ENCODE results near the gene GHR.

Gene GHR

DNA sequence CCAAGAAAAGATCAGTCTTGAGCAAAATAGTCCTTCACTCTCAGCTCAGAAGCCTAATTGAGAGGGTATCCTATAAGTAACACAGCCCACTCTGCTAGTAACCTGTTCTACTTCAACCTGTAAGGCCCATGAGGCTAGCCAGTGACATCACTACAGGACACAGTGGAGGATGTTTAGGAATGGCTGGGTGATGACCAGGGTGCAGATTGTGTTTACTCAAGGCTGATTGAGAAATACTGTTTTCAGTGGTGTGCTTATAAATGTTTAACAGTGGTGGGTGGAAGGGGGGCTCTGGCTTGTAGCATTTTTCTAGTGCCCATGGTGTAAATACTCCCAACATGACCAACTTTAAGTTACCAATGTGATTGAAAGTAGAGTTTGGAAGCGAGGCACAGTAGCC lies 173.6 kb downstream of the GHR start:
- in situ Hi-C loops (cut with HindIII; ENCODE audit: low sequenced_read_pairs), result no loop called here

DNA sequence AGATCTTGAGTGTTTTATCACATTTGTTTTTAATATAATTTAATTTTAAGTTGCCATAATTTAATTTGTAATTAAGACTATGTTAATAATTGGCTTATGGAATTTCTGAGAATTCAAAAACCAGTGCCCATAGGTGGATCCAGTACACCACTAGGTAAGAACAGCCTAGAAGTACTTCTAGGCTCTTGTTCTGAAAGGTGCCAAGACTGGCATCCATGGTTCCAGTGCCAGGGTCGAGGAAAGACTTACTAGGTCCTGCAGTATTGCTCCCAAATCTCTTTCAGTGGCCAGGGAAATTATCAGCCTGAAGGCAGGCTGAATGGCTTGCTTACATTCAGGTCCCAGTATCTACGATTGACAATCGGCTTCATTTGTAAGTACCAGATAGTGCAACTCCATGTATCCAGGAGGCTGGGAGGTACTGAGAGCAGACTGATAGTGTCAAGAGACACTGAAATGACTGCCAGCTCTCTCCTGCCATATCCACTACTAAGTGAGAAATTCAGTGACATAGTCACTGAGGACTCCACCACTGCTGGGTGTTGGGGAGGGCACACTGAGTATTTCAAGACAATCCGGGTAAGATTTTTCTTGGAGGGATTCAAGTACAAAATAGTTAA lies 174.2 kb downstream of the GHR start:
- in situ Hi-C loops (cut with HindIII; ENCODE audit: low sequenced_read_pairs), result no loop called here

DNA sequence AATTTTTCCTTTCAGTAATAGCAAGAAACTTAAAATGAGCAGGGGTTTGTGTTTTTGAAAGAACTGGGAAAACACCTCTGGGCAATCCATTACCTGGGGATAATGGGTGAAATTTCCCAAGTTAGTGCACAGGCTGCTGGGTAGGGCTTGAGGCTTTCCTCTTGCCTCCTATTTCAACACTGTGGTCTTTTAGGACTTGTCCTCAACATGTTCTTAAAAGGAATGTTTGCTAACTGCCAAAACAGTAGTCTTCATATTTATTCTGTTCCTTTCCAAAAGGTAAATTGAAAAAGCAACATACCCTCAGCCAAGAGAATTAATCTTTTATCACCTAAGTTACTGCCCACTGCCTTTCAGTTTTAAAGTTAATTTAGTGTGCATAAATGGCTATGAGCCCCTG lies 175.1 kb downstream of the GHR start:
- in situ Hi-C loops (cut with HindIII; ENCODE audit: low sequenced_read_pairs), result no loop called here

DNA sequence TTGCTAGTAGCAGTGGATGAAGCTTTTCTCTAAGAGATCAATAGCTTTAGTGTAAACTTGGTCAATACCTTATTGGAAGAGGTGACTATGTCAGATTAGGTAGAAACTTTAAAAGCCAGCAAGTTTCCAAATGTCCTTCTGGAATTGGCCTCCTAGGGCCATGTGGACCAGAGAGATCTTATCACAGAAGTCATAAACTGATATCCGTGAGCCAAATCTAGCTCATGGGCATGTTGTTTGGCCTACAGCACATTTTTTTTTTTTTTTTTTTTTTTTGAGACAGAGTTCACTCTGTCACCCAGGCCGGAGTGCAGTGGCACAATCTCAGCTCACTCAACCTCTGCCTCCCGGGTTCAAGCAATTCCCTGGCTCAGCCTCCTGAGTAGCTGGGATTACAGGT lies 175.9 kb downstream of the GHR start:
- in situ Hi-C loops (cut with HindIII; ENCODE audit: low sequenced_read_pairs), result no loop called here

DNA sequence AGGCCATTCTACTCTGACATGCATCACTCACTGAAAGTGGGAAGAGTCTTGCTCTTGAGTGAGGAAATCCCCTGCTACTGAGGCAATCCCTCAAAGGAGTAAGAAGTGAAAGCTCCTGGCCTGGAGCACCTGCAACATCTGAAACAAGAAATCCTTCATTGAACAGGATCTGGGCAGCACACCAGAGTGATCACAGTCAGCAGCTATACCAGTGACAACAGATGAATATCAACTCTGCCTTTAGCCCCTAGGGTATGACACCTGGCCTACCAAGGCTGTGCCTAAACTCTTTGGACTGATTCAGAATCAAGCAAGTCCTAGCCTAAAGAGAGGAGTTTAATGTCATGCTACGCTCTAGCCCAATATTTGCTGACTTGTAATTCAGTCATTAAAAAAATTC lies 177.2 kb downstream of the GHR start:
- in situ Hi-C loops (cut with HindIII; ENCODE audit: low sequenced_read_pairs), result no loop called here

DNA sequence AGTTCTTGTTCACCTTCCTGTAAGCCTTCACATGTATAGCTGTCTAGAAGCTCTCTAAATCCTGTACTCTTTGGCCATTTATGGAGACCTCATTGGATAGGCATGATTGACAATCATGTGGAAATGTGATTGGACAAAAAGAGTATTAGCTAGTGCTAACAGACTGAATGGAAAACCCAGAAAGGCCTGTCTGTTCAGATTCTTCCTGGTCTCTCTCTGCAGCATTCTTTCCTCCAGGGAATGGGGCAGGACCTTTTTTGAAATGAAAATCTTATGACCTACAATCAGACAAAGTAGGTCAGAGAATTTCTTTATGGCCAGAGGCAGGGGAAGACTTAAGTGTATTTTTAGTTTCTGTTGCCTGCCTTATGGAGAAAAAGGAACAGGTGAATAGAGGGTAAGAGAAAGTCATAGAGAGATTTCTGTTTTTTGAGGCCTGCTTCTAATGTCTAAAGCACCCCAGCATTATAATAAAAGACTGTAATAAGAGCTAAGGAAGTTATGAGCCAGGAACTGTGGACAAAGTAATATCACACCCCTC lies 181.0 kb downstream of the GHR start:
- in situ Hi-C loops (cut with HindIII; ENCODE audit: low sequenced_read_pairs), result no loop called here

DNA sequence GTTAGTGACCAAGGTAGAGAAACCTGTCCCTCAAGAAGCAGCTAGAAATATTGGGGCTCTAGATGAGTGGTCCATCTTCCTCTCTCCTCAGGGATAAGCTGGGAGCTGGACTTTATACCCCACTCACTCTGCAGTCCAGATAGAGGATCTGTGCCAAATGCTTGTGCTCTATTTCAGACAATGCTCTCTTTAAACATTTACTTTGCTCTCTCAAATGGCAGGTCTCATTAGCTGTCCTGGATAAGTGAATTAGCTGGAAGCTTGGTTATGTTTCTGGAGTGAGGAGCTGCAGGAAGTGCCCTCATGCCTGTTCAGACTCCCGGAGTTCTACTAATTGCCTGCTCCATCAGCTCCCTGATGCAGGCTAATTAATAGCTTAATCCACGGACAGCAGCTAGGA lies 182.3 kb downstream of the GHR start:
- in situ Hi-C loops (cut with HindIII; ENCODE audit: low sequenced_read_pairs), result no loop called here

DNA sequence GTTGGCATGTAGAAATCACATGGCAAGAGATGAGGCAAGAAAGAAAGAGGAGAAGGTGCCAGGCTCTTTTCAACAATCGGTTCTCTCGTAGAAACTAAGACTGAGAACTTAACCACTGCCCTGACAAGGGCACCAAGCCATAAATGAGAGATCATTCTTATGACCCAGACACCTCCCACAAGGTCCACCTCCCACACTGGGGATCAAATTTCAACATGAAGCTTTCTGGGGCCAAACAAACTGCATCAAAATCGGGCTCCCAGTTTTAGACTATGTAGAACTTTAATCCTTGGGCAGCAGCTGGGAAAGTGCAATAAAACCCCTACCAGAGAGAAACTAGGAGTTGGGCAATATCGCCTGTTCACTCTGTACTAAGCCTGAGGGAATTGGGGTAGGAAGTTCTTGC lies 183.2 kb downstream of the GHR start:
- in situ Hi-C loops (cut with HindIII; ENCODE audit: low sequenced_read_pairs), result no loop called here

DNA sequence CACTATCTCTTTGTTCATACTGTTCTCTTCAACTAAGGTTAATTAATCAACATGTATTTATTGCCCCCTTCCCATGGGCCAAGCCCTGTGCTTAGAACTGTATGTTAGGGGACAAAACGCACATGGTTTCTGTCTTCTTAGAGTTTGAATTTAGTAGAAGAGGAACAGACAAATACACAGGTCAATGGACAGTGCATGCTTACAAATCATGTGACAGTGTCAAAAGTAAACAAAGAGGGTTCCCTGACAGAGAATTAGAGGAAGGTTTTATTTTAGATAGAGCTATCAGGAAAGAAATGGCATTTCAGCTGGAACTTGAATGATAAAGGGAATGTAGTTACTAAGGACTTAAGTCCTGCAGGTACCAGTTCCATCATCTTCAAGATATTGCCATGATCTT lies 188.2 kb downstream of the GHR start:
- in situ Hi-C loops (cut with HindIII; ENCODE audit: low sequenced_read_pairs), result no loop called here

DNA sequence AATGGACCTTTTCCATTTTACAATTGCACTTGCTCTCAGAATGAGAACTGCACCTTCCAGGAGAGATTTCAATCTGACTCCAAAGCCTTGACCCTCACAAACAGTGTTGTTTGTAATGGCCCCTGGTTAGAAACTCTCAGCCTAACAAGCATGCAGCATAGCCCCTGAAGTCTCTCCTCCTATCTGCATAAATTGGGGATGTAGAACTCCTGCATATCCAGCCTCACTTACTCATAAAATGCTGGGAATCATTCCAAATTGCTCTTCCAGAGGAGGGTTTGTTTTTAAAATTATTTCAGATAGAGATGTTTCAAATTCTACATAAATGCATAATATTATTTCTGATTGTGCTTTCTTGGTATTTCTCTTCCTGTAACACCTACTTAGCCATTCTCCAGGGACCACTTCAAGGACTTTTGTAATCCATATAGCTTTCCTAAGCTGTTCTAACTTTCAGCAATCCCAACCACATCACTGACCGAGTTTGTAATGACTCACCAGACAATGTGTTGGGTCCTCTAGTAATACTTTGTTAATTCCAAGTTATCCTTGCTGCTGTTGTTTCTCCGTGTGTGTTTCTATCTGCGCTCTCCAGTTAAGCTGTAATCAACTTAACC lies 189.6 kb downstream of the GHR start:
- in situ Hi-C loops (cut with HindIII; ENCODE audit: low sequenced_read_pairs), result no loop called here

DNA sequence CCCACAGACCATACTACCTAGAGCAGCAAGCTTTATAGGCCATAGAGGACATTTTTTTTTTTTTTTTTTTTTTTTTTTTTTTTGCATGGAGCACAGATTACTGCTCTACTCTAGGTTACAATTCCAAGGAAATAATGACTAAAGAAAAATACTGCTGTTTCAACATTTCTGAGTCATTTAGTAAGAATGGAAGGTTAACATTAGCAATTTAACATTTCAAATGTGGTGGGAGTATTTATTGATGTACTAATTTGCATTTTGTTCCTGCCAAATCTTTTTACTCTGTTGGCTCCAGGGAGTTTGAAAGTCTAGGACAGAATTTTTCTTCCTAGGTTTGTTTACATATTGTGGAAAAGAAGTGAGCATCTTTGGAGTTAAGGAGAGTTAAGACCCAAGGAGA lies 191.3 kb downstream of the GHR start:
- in situ Hi-C loops (cut with HindIII; ENCODE audit: low sequenced_read_pairs), result no loop called here

DNA sequence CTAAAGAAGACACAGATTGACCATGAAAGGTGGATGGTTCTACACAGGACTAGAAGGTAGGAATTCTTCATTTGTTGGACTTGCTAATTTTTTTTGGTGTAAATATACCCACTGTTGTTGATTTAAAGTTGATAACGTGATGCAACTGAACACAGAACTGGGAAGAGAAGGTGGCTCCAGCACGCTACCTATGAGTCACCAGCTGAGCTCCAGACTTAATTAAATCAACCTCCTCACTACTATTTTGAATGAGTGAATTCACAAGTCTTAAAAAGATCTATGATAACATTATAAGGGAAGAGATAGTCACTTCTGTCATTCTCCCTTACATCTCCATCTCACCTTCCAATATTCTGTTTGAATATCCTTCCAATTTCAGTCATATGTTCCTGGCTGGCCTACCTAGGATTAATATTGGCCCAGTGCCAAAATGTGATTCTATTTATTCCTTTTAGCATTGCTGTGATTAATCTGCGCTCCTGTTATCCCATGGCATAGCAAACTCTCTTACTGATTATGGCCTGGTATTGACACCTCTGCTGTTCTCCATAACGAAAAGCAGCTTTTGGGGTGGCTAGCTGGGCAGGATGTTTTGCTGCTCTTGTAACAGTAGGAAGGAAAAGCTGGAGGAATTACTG lies 197.5 kb downstream of the GHR start:
- in situ Hi-C loops (cut with HindIII; ENCODE audit: low sequenced_read_pairs), result no loop called here

DNA sequence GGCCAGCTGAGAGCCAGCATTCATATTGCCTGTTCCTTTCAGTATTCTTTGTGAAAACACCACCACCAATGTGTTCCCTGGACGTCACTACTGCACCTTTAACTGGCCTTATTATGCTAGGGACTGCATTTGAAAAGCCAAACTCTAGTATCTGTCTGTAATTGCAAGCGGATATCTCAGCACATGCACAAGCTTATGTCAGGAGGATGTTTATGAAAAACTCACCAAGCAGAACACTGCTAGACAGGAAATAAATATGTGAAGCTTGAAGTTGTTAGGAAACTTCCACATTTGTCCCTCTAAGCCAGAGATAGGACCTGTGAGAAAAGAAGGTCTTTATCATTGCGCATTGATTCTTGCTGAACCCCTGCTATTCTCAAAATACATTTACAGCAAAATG lies 198.0 kb downstream of the GHR start:
- in situ Hi-C loops (cut with HindIII; ENCODE audit: low sequenced_read_pairs), result no loop called here

DNA sequence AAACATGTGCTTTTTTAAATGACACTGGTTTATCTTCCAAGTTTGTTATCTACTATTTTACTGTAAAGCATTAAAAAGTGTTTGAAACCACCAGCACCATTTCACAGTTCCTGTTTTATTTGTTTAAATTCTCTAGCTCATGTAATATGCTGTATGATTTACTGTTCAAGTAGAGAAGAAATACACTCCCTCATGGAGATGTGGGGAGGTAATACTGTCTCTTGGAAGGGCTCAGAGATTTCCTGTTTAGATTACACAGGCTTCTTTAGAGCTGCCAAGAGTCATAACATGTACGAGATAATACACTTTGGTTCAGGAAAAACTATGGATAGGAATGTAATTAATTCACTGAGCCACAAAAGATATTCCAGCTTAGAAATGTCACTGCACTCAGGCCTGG lies 198.4 kb downstream of the GHR start:
- in situ Hi-C loops (cut with HindIII; ENCODE audit: low sequenced_read_pairs), result no loop called here

DNA sequence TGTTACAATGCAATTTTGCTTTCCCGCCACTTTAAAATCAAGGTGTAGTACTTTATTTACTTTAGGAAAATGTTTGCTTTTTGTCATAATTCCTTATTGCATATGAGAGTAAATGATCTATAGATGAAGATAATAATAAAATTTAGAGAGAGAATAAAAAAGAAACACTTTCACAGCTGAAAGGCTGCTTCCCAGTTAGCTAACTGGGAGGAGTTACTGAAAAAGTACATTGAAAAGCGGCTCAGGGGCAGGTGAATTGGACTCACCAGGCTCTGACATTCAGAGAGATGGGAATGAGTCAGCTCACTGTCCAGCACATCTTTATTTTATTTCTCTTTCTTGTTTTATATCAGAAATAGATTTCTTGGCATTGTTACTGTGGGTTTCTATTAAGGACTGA lies 201.7 kb downstream of the GHR start:
- in situ Hi-C loops (cut with HindIII; ENCODE audit: low sequenced_read_pairs), result no loop called here

DNA sequence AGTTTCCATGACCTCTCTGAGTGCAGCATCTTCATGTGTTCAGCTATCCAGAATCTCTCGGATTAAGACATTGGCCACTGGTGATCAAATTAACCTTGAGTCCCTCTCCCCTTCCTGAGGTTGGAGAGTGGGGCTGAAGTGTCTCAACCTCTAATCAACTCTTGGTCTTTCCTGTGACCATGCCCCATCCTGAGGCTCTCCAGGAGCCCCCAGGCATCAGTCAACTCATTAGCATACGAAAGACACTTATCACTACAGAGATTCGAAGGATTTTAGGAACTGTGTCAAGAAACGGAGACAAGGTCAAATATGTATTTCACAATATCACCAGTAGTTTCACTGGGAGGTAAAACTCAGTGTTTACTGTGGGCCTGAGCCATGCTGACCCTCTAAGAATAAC lies 203.2 kb downstream of the GHR start:
- in situ Hi-C loops (cut with HindIII; ENCODE audit: low sequenced_read_pairs), result no loop called here

DNA sequence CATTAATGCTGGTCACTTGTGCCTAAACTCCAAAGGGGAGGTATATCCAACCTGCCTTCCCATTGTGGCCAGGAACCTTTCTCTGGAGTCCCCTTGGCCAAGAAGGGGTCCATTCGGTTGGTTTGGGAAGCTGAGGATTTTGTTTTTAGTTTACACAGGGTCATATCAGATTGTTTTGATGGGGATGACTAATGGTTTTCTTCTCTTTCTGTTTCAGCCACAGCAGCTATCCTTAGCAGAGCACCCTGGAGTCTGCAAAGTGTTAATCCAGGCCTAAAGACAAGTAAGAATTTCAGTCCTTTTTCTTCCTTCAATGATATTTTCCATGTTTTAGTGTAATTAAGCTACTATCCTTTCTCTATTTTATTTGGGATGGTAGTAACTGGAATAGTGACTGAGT lies 205.6 kb downstream of the GHR start:
- in situ Hi-C loops (cut with HindIII; ENCODE audit: low sequenced_read_pairs), result no loop called here

DNA sequence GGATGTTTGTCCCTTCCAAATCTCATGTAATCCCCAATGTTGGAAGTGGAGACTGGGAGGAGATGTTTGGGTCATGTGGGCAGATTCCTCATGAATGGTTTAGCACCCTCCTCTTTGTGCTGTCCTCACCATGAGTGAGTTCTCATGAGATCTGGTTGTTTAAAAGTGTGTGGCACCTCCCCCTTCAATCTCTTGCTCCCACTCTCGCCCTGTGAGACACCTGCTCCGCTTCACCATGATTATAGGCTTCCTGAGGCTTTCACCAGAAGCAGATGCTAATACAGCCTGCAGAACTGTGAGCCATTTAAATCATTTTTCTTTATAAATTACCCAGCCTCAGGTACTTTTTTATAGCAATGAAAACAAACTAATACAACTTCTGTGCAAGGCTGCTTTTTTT lies 206.0 kb downstream of the GHR start:
- in situ Hi-C loops (cut with HindIII; ENCODE audit: low sequenced_read_pairs), result no loop called here

DNA sequence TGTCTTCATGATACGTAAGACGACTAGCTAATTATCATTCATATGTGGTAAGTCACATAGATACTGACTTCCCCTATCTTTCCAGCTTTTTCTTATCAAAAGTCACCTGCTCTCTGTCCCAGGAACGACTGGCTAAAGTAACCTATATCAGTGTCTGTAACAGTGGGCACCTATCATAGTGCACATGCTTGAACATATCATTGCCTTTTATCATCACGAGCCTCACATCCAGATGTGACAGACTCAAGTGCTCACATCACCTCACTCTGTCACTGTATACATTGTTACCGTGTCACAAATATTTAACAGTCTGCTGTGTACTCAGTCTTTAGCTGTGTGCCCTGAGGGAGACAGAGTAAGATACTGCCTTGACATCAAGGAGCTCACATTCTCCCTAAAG lies 208.0 kb downstream of the GHR start:
- in situ Hi-C loops (cut with HindIII; ENCODE audit: low sequenced_read_pairs), result no loop called here

DNA sequence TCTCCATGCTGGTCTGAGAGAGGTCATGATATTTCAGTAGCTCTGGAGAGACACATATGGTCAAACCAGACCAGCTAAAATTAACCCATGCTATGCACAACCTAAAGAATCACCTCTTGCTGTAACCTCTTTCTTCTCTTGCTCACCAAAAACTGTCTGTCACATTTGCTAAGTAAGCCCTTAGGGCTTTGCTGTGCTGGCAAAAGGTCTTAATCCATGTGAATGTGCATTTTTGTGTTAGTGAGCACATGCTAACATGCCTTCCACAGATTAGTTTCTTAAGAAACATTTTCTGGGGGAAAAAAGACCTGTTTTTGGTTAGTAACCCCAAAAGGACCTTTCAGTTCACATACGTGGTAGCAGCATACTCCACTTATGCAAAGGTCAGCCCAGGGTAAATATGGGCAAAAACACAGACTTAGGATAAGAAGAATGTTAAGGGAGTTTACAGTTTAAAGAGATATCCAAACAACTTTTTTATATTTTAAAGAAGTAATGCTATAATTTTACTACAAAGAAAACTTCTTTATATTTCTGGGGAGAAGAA lies 209.2 kb downstream of the GHR start:
- in situ Hi-C loops (cut with HindIII; ENCODE audit: low sequenced_read_pairs), result no loop called here

DNA sequence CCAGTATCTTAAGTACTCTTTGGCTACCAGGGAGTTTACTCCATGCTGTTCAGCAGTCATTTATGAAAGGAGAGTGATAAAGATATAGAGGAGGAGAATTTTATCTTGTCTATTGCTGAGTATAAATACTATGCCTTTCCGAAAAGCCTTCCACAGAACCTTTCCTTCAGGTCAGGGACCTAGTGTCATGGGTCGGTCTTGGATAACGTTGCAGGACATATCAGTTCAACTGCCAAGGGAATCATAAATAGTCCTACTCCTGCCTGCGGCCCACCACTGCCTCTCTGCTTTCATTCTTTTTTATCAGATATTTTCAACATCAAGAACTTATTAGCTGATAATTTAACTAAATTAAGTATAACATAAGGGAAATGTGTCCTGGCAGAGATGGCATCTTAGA lies 211.3 kb downstream of the GHR start:
- in situ Hi-C loops (cut with HindIII; ENCODE audit: low sequenced_read_pairs), result no loop called here

DNA sequence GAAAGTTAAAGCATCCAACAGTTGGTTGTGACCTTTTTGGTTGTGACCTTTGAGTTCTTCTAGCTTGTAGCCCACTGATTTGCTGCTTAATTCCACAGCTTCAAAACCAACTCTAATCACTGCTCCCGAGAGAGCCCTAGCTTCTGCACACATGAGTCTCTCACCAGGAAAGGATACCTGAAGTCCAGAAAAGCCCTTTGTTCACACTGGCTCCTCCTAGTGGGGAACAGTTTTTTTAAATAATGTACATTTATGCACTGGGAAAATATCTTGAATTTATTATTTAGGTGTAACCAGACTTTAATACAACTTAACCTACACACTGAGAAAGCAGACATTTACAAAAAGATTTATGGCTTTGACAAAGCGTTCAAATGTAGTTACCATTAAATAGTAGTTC lies 213.2 kb downstream of the GHR start:
- in situ Hi-C loops (cut with HindIII; ENCODE audit: low sequenced_read_pairs), result no loop called here

All from endothelial cell of hepatic sinusoid (primary cell).